ENCODE measurements around the gene ZNHIT6. TPM values are rescaled to one million over a fixed set of nuclear protein-coding genes. Genes with fewer than 3 reads are reported as not detected.

The ZNHIT6 gene
- total RNA-seq, 1 experiment from 2014 or later, result 56.2 TPM

DNA sequence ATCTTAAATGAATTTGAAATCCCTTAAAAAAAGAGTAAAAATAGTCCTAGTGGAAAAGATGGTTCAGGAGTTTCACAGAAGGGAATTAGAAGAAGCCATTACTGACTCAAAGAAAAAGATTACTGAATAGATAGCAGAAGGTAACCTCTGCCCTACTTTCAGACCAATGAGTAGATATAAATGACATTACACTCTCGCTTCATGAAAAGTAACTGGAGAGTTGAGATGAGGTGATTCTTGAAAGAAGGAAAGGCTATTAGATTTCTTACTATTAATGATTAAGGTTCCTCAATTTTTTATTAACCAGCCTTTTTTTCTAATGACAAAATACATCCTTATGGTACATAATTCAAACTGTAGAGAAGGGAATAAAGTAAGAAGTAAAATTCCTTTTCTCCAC, 99.4 kb downstream of the ZNHIT6 start:
- POLR2A ChIA-PET, result no interaction called here
- Histone ChIP-seq H3K9me3 (ENCODE audit: control insufficient read depth, insufficient read depth, low read depth, low read length) (peaks cover 6% of the 10 kb centered on the region; the same call in 1 of the 2 replicates), H3K36me3 (ENCODE audit: control insufficient read depth, insufficient read depth, low read length) (no peaks in the 10 kb centered on the region), H3K27ac (ENCODE audit: low read length) (peak overlapping the region; percentile 98), H3K4me3 (ENCODE audit: low read depth in 2 of 2, low read length in 2 of 2) (no peak overlapping the region), H3K4me1 (ENCODE audit: control insufficient read depth, insufficient read depth, low read length) (peaks cover 57% of the 10 kb centered on the region), H3K27me3 (ENCODE audit: control insufficient read depth, insufficient read depth, low read length) (no peaks in the 10 kb centered on the region)
- BruUV-seq (replicated peaks), result no TSS peak
- DNase-seq (ENCODE audit: low read depth, low spot score) (no peak), ATAC-seq (no peak)
- in situ Hi-C loops (cut with HindIII; ENCODE audit: low pct_unique_long_range_greater_than_20kb, low sequenced_read_pairs), result no loop called here
- CTCF ChIA-PET, result interaction anchor here (0.6 to 1.0 kb wide), 2 partner anchors 24 to 333 kb away, joined by 3 read pairs; no protein-coding TSS in a partner anchor
- TF ChIP-seq TCF7L2 (IDR thresholded peaks at IDR 0.05; ENCODE audit: low read depth, low read length), result no peak
- TF ChIP-seq, protein P1, sequence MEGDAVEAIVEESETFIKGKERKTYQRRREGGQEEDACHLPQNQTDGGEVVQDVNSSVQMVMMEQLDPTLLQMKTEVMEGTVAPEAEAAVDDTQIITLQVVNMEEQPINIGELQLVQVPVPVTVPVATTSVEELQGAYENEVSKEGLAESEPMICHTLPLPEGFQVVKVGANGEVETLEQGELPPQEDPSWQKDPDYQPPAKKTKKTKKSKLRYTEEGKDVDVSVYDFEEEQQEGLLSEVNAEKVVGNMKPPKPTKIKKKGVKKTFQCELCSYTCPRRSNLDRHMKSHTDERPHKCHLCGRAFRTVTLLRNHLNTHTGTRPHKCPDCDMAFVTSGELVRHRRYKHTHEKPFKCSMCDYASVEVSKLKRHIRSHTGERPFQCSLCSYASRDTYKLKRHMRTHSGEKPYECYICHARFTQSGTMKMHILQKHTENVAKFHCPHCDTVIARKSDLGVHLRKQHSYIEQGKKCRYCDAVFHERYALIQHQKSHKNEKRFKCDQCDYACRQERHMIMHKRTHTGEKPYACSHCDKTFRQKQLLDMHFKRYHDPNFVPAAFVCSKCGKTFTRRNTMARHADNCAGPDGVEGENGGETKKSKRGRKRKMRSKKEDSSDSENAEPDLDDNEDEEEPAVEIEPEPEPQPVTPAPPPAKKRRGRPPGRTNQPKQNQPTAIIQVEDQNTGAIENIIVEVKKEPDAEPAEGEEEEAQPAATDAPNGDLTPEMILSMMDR (IDR thresholded peaks at IDR 0.05), result no peak
- TF ChIP-seq, protein P2, sequence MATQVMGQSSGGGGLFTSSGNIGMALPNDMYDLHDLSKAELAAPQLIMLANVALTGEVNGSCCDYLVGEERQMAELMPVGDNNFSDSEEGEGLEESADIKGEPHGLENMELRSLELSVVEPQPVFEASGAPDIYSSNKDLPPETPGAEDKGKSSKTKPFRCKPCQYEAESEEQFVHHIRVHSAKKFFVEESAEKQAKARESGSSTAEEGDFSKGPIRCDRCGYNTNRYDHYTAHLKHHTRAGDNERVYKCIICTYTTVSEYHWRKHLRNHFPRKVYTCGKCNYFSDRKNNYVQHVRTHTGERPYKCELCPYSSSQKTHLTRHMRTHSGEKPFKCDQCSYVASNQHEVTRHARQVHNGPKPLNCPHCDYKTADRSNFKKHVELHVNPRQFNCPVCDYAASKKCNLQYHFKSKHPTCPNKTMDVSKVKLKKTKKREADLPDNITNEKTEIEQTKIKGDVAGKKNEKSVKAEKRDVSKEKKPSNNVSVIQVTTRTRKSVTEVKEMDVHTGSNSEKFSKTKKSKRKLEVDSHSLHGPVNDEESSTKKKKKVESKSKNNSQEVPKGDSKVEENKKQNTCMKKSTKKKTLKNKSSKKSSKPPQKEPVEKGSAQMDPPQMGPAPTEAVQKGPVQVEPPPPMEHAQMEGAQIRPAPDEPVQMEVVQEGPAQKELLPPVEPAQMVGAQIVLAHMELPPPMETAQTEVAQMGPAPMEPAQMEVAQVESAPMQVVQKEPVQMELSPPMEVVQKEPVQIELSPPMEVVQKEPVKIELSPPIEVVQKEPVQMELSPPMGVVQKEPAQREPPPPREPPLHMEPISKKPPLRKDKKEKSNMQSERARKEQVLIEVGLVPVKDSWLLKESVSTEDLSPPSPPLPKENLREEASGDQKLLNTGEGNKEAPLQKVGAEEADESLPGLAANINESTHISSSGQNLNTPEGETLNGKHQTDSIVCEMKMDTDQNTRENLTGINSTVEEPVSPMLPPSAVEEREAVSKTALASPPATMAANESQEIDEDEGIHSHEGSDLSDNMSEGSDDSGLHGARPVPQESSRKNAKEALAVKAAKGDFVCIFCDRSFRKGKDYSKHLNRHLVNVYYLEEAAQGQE (IDR thresholded peaks at IDR 0.05; ENCODE audit: insufficient read depth in 1 of 2, low read depth in 2 of 2, low read length in 1 of 2), result no peak
- intact Hi-C loops (cut with micrococcal nuclease; ENCODE audit: unreplicated experiment), result no loop called here

DNA sequence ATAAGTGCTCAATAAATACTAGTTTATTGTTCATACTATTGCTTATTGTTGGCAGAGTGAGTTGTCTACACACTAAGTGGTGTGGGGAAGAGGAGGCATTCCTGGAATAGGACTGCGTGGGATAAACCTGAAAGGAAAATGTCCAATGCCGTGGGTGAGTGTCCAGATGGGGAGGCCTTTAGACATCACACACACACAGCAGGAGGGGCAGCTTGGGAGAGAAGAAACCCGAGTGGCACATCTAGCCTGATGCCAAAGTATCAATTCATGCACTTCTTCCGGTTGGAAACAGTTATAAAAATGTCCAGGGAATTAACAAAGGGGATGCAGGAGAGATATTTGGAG, 100.3 kb downstream of the ZNHIT6 start:
- BruUV-seq (replicated peaks), result TSS peak; percentile 99
- ChIA-PET POLR2A (interaction anchor here (0.6 to 2.5 kb wide), 4 partner anchors 21 to 75 kb away, joined by 4 to 15 read pairs (median 11); partner anchors contain the start of gene CCN1), CTCF (interaction anchor here (0.6 kb wide), 1 partner anchor 80 kb away, joined by 4 read pairs; no protein-coding TSS in a partner anchor)
- DNase-seq (ENCODE audit: low read depth, low spot score) (no peak), ATAC-seq (no peak)
- Histone ChIP-seq H3K4me1 (ENCODE audit: control insufficient read depth, insufficient read depth, low read length) (peaks cover 53% of the 10 kb centered on the region), H3K27me3 (ENCODE audit: control insufficient read depth, insufficient read depth, low read length) (no peaks in the 10 kb centered on the region), H3K4me3 (ENCODE audit: low read depth in 2 of 2, low read length in 2 of 2) (no peak overlapping the region), H3K27ac (ENCODE audit: low read length) (peak overlapping the region; percentile 98), H3K9me3 (ENCODE audit: control insufficient read depth, insufficient read depth, low read depth, low read length) (peaks cover 6% of the 10 kb centered on the region; the same call in 1 of the 2 replicates), H3K36me3 (ENCODE audit: control insufficient read depth, insufficient read depth, low read length) (no peaks in the 10 kb centered on the region)
- TF ChIP-seq, protein P2 (IDR thresholded peaks at IDR 0.05; ENCODE audit: insufficient read depth in 1 of 2, low read depth in 2 of 2, low read length in 1 of 2), result no peak
- TF ChIP-seq, protein P1 (IDR thresholded peaks at IDR 0.05), result no peak
- no peak for TF ChIP-seq POLR2AphosphoS5 (IDR thresholded peaks at IDR 0.05; ENCODE audit: low read depth, low read length)
- TF ChIP-seq SIN3A (IDR thresholded peaks at IDR 0.05; ENCODE audit: borderline replicate concordance, insufficient read depth, low read depth, low read length), result no peak
- TF ChIP-seq TCF7L2 (IDR thresholded peaks at IDR 0.05; ENCODE audit: low read depth, low read length), result no peak
- intact Hi-C loops (cut with micrococcal nuclease; ENCODE audit: unreplicated experiment) (loop anchor here (2.0 kb wide), 1 partner anchor 85 kb away; no protein-coding TSS in a partner anchor), in situ Hi-C loops (cut with HindIII; ENCODE audit: low pct_unique_long_range_greater_than_20kb, low sequenced_read_pairs) (no loop called here)
